ENCODE measurements around the gene FOXS1.
A peak's percentile ranks its signal among the peaks of the same experiment; 100 is the strongest.

FOXS1 gene

DNA sequence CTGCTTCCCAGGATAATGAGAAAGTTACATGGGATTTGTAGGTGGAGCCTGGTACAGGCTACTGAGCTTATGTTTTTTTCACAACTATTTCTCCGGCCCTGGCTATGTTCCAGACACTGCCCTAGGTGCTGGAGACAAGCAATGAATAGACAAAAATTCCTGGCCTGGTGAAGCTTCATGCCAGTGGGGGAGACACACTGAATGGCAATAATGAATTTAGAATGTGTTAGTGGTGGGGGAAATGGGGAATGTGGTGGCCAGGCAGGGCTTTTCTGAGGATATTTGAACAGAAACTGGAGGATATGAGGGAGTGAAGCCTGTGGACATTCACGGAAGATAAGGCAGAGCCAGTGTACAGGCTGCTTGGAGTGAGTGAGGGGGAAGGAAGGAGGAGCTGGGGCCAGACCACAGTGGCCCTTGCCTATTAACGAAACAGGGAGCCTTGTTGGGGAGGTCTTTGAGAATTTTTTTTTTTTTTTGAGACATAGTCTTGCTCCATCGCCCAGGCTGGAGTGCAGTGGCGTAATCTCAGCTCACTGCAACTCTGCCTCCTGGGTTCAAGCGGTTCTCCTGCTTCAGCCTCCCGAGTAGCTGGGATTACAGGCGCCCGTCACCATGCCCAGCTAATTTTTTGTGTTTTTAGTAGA lies 6.6 kb downstream of the FOXS1 start:
- Histone ChIP-seq H3K4ac (ENCODE audit: low read depth in 1 of 2, low read length in 2 of 2) (no peak overlapping the region), H2BK12ac (ENCODE audit: low read length in 2 of 2) (no peak overlapping the region), H3K27me3 (ENCODE audit: control insufficient read depth in 1 of 2, insufficient read depth in 1 of 2, low read length in 2 of 2) (peaks cover 0 to 57% of the 10 kb centered on the region in 2 experiments), H4K8ac (ENCODE audit: low read length) (no peak overlapping the region), H3K9me3 (ENCODE audit: control insufficient read depth, low read length) (no peaks in the 10 kb centered on the region), H4K91ac (ENCODE audit: low read length) (no peak overlapping the region), H3K14ac (ENCODE audit: low read length in 2 of 2) (no peak overlapping the region), H3K36me3 (ENCODE audit: control insufficient read depth in 1 of 2, insufficient read depth in 2 of 2, low read depth in 1 of 2, low read length in 2 of 2) (no peaks in the 10 kb centered on the region), H2BK5ac (ENCODE audit: low read depth, low read length, poor library complexity, severe bottlenecking) (no peak overlapping the region), H3K4me1 (ENCODE audit: control insufficient read depth, insufficient read depth, low read depth, low read length) (peaks cover 81% of the 10 kb centered on the region), H3K4me3 (ENCODE audit: insufficient read depth in 1 of 2, low read depth in 1 of 2, low read length in 2 of 2) (no peak overlapping the region), H3K23ac (ENCODE audit: low read length in 2 of 2) (no peak overlapping the region), H3K27ac (ENCODE audit: low read length, poor library complexity, severe bottlenecking) (no peak overlapping the region), H3K4me2 (ENCODE audit: low read length, poor library complexity, severe bottlenecking) (no peak overlapping the region), H2AK5ac (ENCODE audit: low read length, severe bottlenecking) (no peak overlapping the region), H3K18ac (ENCODE audit: low read depth in 1 of 2, low read length in 2 of 2) (no peak overlapping the region), H2AFZ (ENCODE audit: low read depth, low read length) (no peak overlapping the region), H3K79me1 (replicated peaks; ENCODE audit: low read length, poor library complexity, severe bottlenecking) (no peaks in the 10 kb centered on the region), H2BK15ac (ENCODE audit: low read depth, poor library complexity, severe bottlenecking) (no peak overlapping the region), H3K9ac (ENCODE audit: low read length) (no peak overlapping the region), H2BK120ac (ENCODE audit: low read depth, low read length) (no peak overlapping the region)
- no peak for DNase-seq
- WGBS = 95% methylated on average over 9 of the region's 9 CpGs

DNA sequence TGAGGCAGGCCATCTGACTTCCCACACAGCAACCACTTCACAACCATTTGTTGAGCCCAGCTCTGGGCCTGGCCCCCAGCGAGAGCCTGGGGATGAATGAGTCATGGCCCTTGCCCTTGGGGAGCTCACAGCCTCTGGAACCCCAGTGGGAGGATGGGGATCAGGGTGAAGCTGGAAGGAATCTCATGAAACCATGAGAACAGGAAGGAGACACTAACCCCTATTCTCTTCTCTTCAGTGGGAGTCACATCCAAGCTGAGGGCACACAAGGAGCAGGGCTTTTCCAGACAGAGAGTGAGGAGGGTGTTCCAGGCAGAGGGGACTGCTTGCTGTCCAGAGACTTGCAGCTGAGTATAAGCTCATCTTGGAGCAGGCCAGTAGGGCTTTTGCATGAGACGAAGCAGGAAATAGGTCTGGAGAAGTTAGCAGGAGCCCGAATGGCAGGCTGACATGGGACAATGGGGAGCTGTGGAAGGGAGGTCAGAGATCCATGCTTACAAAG lies 7.5 kb downstream of the FOXS1 start:
- Histone ChIP-seq H3K27ac (ENCODE audit: low read length, poor library complexity, severe bottlenecking) (no peak overlapping the region), H3K9me3 (ENCODE audit: control insufficient read depth, low read length) (no peaks in the 10 kb centered on the region), H3K9ac (ENCODE audit: low read length) (no peak overlapping the region), H3K36me3 (ENCODE audit: control insufficient read depth in 1 of 2, insufficient read depth in 2 of 2, low read depth in 1 of 2, low read length in 2 of 2) (no peaks in the 10 kb centered on the region), H3K18ac (ENCODE audit: low read depth in 1 of 2, low read length in 2 of 2) (no peak overlapping the region), H3K4me3 (ENCODE audit: insufficient read depth in 1 of 2, low read depth in 1 of 2, low read length in 2 of 2) (no peak overlapping the region), H2BK15ac (ENCODE audit: low read depth, poor library complexity, severe bottlenecking) (no peak overlapping the region), H2AFZ (ENCODE audit: low read depth, low read length) (no peak overlapping the region), H2BK12ac (ENCODE audit: low read length in 2 of 2) (no peak overlapping the region), H3K23ac (ENCODE audit: low read length in 2 of 2) (no peak overlapping the region), H3K27me3 (ENCODE audit: control insufficient read depth in 1 of 2, insufficient read depth in 1 of 2, low read length in 2 of 2) (peaks cover 0 to 57% of the 10 kb centered on the region in 2 experiments), H3K14ac (ENCODE audit: low read length in 2 of 2) (peak overlapping the region in 1 of 2 experiments; percentile 0), H2AK5ac (ENCODE audit: low read length, severe bottlenecking) (peak overlapping the region; percentile 16), H3K79me1 (replicated peaks; ENCODE audit: low read length, poor library complexity, severe bottlenecking) (no peaks in the 10 kb centered on the region), H4K91ac (ENCODE audit: low read length) (no peak overlapping the region), H3K4me1 (ENCODE audit: control insufficient read depth, insufficient read depth, low read depth, low read length) (peaks cover 76% of the 10 kb centered on the region), H3K4ac (ENCODE audit: low read depth in 1 of 2, low read length in 2 of 2) (no peak overlapping the region), H2BK120ac (ENCODE audit: low read depth, low read length) (no peak overlapping the region), H2BK5ac (ENCODE audit: low read depth, low read length, poor library complexity, severe bottlenecking) (no peak overlapping the region), H3K4me2 (ENCODE audit: low read length, poor library complexity, severe bottlenecking) (no peak overlapping the region), H4K8ac (ENCODE audit: low read length) (no peak overlapping the region)
- WGBS = 23% methylated on average over 3 of the region's 3 CpGs
- DNase-seq = peak; percentile 68

DNA sequence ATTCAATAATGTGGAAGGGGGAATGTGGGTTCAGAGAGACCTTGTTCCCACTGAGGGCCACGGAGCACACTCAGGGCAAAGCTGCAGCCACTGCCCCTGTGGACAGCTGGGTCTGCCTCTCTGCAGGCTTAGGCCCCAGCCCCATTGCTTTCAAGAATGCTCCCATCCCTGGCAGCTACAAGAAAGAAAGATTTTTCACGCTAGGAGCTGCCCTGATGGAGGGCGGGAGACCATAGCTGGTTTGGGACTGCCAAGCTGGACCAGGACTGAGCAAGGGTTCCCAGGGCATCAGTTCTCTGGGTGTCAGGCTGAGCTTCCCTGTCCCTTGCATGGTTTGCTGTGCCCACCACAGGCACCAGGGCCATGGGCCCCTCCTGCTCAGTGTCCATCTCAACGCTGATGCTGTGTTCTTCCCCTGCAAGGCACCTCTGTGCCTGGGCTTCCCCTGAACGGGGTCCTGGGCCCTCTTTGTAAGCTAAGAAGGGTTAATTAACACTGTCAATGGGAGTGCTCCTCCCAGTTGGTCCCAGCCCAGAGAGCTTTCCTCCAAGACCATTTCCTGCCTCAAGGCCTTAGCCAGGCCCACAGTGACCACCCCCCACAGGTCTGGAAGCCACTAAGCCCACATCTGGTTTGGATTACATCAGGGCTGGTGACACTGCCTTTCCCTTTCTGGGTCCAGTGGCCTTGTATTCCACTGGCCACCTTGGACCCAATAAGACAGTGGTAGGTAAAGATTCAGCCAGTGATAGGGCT lies 8.4 kb downstream of the FOXS1 start:
- H2AK5ac ChIP-seq (ENCODE audit: low read length, severe bottlenecking) = peak overlapping the region; percentile 77

More for the DNA sequence above, 8.4 kb downstream of the FOXS1 start:
- Histone ChIP-seq H2BK120ac (ENCODE audit: low read depth, low read length) (no peak overlapping the region), H3K23ac (ENCODE audit: low read length in 2 of 2) (no peak overlapping the region), H3K9ac (ENCODE audit: low read length) (no peak overlapping the region), H3K4me2 (ENCODE audit: low read length, poor library complexity, severe bottlenecking) (no peak overlapping the region), H3K27me3 (ENCODE audit: control insufficient read depth in 1 of 2, insufficient read depth in 1 of 2, low read length in 2 of 2) (peaks cover 0 to 64% of the 10 kb centered on the region in 2 experiments), H2BK15ac (ENCODE audit: low read depth, poor library complexity, severe bottlenecking) (no peak overlapping the region), H3K4me1 (ENCODE audit: control insufficient read depth, insufficient read depth, low read depth, low read length) (peaks cover 67% of the 10 kb centered on the region), H4K91ac (ENCODE audit: low read length) (no peak overlapping the region), H3K14ac (ENCODE audit: low read length in 2 of 2) (peak overlapping the region in 1 of 2 experiments; percentile 49), H4K8ac (ENCODE audit: low read length) (no peak overlapping the region), H2BK5ac (ENCODE audit: low read depth, low read length, poor library complexity, severe bottlenecking) (peak overlapping the region; percentile 5), H3K36me3 (ENCODE audit: control insufficient read depth in 1 of 2, insufficient read depth in 2 of 2, low read depth in 1 of 2, low read length in 2 of 2) (no peaks in the 10 kb centered on the region), H3K4me3 (ENCODE audit: insufficient read depth in 1 of 2, low read depth in 1 of 2, low read length in 2 of 2) (no peak overlapping the region), H3K18ac (ENCODE audit: low read depth in 1 of 2, low read length in 2 of 2) (peak overlapping the region in 1 of 2 experiments; percentile 25), H3K4ac (ENCODE audit: low read depth in 1 of 2, low read length in 2 of 2) (no peak overlapping the region), H3K27ac (ENCODE audit: low read length, poor library complexity, severe bottlenecking) (no peak overlapping the region), H3K79me1 (replicated peaks; ENCODE audit: low read length, poor library complexity, severe bottlenecking) (no peaks in the 10 kb centered on the region), H3K9me3 (ENCODE audit: control insufficient read depth, low read length) (no peaks in the 10 kb centered on the region), H2BK12ac (ENCODE audit: low read length in 2 of 2) (no peak overlapping the region), H2AFZ (ENCODE audit: low read depth, low read length) (no peak overlapping the region)
- no peak for DNase-seq
- WGBS = 71% methylated on average over 5 of the region's 5 CpGs
